Loucy (cell line): ENCODE results near the gene AIG1.

Source experiments
- H2AFZ ChIP-seq: fragments of 200-600 bp; sonication (generic); 2 replicates; pipeline ENCODE4 v1.6.0; 2016; ENCODE audit warnings: antibody characterized with exemption, mild to moderate bottlenecking, low read length, moderate library complexity
- H3F3A ChIP-seq: fragments of 200-600 bp; 2 replicates; pipeline ENCODE4 v1.6.0; 2016; ENCODE audit warnings: antibody characterized with exemption, low read depth, mild to moderate bottlenecking
- H3K27me3 ChIP-seq: fragments of 200-600 bp; sonication (generic); 2 replicates; pipeline ENCODE4 v1.6.1; 2014; ENCODE audit warnings: low read length, mild to moderate bottlenecking; ENCODE audit not compliant: insufficient read depth, poor library complexity, severe bottlenecking
- H3K36me3 ChIP-seq: fragments of 200-600 bp; sonication (generic); 2 replicates; pipeline ENCODE4 v1.6.1; 2016; ENCODE audit warnings: low read length; ENCODE audit not compliant: insufficient read depth
- H3K4me1 ChIP-seq: fragments of 200-600 bp; sonication (generic); 2 replicates; pipeline ENCODE4 v1.5.1; 2014; ENCODE audit warnings: low read length, mild to moderate bottlenecking; ENCODE audit not compliant: insufficient read depth, poor library complexity, severe bottlenecking
- H3K4me2 ChIP-seq: fragments of 200-600 bp; sonication (generic); 2 replicates; pipeline ENCODE4 v1.6.0; 2014; ENCODE audit warnings: antibody characterized with exemption, low read length, low read depth, mild to moderate bottlenecking; ENCODE audit not compliant: poor library complexity, severe bottlenecking
- H3K4me3 ChIP-seq: fragments of 200-600 bp; sonication (generic); 2 replicates; pipeline ENCODE4 v1.5.1; 2014; ENCODE audit warnings: low read length, mild to moderate bottlenecking, mixed read lengths; ENCODE audit not compliant: poor library complexity, severe bottlenecking
- H3K79me2 ChIP-seq: fragments of 200-600 bp; sonication (generic); 2 replicates; pipeline ENCODE4 v1.6.1; 2014; ENCODE audit warnings: low read length; ENCODE audit not compliant: insufficient read depth
- H3K9ac ChIP-seq: fragments of 200-600 bp; sonication (generic); 2 replicates; pipeline ENCODE4 v1.6.0; 2014; ENCODE audit warnings: mild to moderate bottlenecking, low read depth, low read length, moderate library complexity; ENCODE audit not compliant: poor library complexity, severe bottlenecking
- H3K9me2 ChIP-seq: fragments of 200-600 bp; sonication (generic); replicated peaks from 2 replicates; pipeline ENCODE4 v1.6.1; 2016; ENCODE audit warnings: low read depth, low read length, mixed read lengths
- H3K9me3 ChIP-seq: fragments of 200-600 bp; sonication (generic); 2 replicates; pipeline ENCODE4 v1.6.1; 2014; ENCODE audit warnings: mild to moderate bottlenecking, antibody characterized with exemption, low read length, low read depth; ENCODE audit not compliant: insufficient read depth
- H4K20me1 ChIP-seq: fragments of 200-600 bp; sonication (generic); 2 replicates; pipeline ENCODE4 v1.6.0; 2014; ENCODE audit warnings: antibody characterized with exemption, low read length, mild to moderate bottlenecking; ENCODE audit not compliant: insufficient read depth, poor library complexity, severe bottlenecking
- CTCF ChIP-seq: fragments of 200-600 bp; sonication (generic); conservative IDR thresholded peaks from 2 replicates; pipeline ENCODE4 v1.5.1; 2014; ENCODE audit warnings: mild to moderate bottlenecking, antibody characterized with exemption, low read length
- EZH2phosphoT487 ChIP-seq: fragments of 200-600 bp; IDR thresholded peaks from 2 replicates; pipeline ENCODE4 v1.6.1; 2018; ENCODE audit warnings: antibody characterized with exemption, mild to moderate bottlenecking, moderate library complexity, borderline replicate concordance

The AIG1 gene

GRCh38 chr6:143099647-143100046 is 39.0 kb downstream of the AIG1 start:
- Histone ChIP-seq H3K4me1 (peaks cover 12% of the 10 kb centered on the region), H3K4me3 (no peak overlapping the region), H3K4me2 (no peak overlapping the region), H3K9me2 (no peaks in the 10 kb centered on the region), H4K20me1 (no peaks in the 10 kb centered on the region), H3K9me3 (no peaks in the 10 kb centered on the region), H3K27me3 (no peaks in the 10 kb centered on the region), H2AFZ (no peak overlapping the region), H3K79me2 (no peaks in the 10 kb centered on the region), H3K9ac (no peak overlapping the region), H3F3A (no peaks in the 10 kb centered on the region), H3K36me3 (no peaks in the 10 kb centered on the region)
- TF ChIP-seq CTCF: no peak
- TF ChIP-seq EZH2phosphoT487: no peak

GRCh38 chr6:143100429-143100828 is 39.7 kb downstream of the AIG1 start:
- TF ChIP-seq CTCF (no peak), EZH2phosphoT487 (no peak)
- no peaks in the 10 kb centered on the region for H3K27me3 ChIP-seq
- H3F3A ChIP-seq: no peaks in the 10 kb centered on the region
- H3K9ac ChIP-seq: no peak overlapping the region
- H3K4me2 ChIP-seq: no peak overlapping the region
- H3K9me2 ChIP-seq: no peaks in the 10 kb centered on the region
- no peaks in the 10 kb centered on the region for H3K79me2 ChIP-seq
- peaks cover 12% of the 10 kb centered on the region for H3K4me1 ChIP-seq
- no peak overlapping the region for H2AFZ ChIP-seq
- no peaks in the 10 kb centered on the region for H3K9me3 ChIP-seq
- H3K36me3 ChIP-seq: no peaks in the 10 kb centered on the region
- H3K4me3 ChIP-seq: no peak overlapping the region
- H4K20me1 ChIP-seq: no peaks in the 10 kb centered on the region

GRCh38 chr6:143103916-143104315 is 43.2 kb downstream of the AIG1 start:
- no peak overlapping the region for H3K9ac ChIP-seq
- H3K79me2 ChIP-seq: no peaks in the 10 kb centered on the region
- H3K9me3 ChIP-seq: no peaks in the 10 kb centered on the region
- H3K4me2 ChIP-seq: no peak overlapping the region
- no peak overlapping the region for H2AFZ ChIP-seq
- no peak overlapping the region for H3K4me3 ChIP-seq
- TF ChIP-seq CTCF: no peak
- TF ChIP-seq EZH2phosphoT487: no peak
- no peaks in the 10 kb centered on the region for H3K27me3 ChIP-seq
- H4K20me1 ChIP-seq: no peaks in the 10 kb centered on the region
- H3K36me3 ChIP-seq: no peaks in the 10 kb centered on the region
- H3F3A ChIP-seq: no peaks in the 10 kb centered on the region
- no peaks in the 10 kb centered on the region for H3K4me1 ChIP-seq
- no peaks in the 10 kb centered on the region for H3K9me2 ChIP-seq
